8988T (cell line): Measurements from ENCODE around the gene TERT.
A peak's percentile ranks its signal among the peaks of the same experiment; 100 is the strongest.

ENCODE experiments used
- DNase-seq: peaks from one replicate; pipeline ENCODE4 v3.0.0; 2011

Gene TERT

DNA sequence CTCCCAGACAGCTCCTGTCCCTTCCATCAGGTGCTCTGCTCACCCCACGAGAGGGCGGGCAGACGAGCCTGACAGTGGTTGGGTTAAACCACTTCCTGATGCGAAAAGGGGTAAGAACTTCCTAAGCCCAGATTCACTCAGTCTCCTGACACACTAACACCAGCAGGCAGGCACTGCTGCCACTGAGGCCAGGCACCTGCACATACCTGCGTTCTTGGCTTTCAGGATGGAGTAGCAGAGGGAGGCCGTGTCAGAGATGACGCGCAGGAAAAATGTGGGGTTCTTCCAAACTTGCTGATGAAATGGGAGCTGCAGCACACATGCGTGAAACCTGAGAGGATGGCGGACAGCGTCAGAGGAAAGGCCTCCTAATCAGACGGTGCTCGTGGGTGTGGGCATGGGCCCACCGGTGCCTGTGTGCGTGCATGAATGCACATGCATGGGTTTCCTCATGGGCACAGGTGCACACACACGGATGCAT is 39.7 kb downstream of the TERT start:
- peak; percentile 48 for DNase-seq

GRCh38 chr5:1254196-1254595 is 40.7 kb downstream of the TERT start:
- DNase-seq: no peak

DNA sequence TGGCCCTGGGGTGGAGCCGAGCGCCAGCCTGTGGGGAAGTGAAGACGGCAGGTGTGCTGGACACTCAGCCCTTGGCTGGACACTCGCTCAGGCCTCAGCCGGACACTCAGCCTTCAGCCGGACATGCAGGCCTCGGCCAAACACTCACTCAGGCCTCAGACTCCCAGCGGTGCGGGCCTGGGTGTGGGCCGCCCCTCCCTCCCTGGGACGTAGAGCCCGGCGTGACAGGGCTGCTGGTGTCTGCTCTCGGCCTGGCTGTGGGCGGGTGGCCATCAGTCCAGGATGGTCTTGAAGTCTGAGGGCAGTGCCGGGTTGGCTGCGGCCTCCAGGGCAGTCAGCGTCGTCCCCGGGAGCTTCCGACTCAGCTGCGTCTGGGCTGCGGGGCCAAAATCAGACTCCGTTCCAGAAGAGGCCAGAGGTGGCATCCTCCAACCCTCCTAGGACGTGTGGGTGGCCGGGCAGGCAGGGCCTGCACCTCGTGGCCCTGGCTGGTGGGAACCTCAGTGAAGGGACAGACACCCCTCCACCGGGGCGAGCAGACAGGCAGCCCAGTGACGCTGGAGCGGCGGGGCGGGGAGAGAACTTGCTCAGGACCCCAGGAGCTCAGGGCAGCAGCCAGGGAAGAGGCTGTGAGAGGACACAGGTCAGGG is 41.3 kb downstream of the TERT start:
- no peak for DNase-seq

DNA sequence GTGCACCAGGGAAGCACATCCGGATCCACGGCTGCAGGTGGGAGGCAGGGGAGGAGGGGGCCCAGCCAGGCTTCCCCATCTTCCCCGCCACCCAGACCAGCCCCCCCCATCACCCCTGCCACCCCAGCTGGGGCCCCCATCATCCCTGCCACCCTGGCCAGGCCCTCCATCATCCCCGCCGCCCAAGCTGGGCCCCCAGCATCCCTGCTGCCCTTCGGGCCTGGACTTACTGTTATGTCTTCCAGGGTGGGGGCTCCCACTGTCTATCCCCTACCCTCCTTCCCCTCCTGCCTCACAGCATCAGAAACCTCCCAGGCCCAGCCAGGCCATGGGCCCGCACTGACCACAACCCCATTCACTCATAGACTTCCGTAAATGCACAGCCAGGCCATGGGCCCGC is 42.2 kb downstream of the TERT start:
- DNase-seq: peak; percentile 34

GRCh38 chr5:1251678-1252580 is 42.9 kb downstream of the TERT start:
- DNase-seq: no peak

- DNase-seq: no peak
These were observed 45.2 kb downstream of the TERT start for GRCh38 chr5:1249366-1250280.

GRCh38 chr5:1247811-1248210 is 47.1 kb downstream of the TERT start:
- no peak for DNase-seq

DNA sequence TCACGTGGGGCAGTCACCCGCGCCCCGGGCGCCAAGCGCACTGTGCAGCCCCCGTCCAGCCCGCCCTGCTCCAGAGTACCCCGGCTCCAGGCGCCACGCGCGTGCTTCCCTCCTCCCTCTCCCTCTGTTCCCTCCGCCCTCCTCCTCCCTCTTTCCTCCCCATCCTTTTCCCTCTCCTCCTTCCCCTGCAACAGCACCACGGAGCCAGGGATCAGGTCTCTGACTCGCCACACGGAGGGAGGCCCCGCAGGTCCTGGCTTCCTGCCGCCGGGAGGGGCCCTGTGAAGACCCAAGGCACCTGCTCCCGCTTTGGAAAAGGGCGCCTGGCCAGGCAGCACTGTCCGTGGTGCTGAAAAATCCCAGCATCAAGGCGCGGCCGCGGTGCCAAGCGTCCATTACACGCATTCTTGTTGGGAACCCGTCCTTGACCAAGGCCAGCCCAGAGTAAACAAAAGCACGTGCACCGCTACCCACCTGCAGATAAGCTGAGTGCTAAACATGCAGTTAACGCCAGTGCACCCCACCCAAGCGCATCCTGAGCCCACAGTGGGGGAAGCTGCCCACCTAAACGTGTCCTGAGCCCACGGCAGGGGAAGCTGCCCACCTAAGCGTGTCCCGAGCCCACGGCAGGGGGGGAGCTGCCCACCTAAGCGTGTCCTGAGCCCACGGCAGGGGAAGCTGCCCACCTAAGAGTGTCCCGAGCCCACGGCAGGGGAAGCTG is 48.0 kb downstream of the TERT start:
- peak; percentile 81 for DNase-seq

- no peak for DNase-seq
These were observed 48.8 kb downstream of the TERT start for GRCh38 chr5:1245905-1246576.

- DNase-seq: peak; percentile 98
These were observed 49.9 kb downstream of the TERT start for GRCh38 chr5:1244976-1245375.

- DNase-seq: peak; percentile 50
These were observed 50.6 kb downstream of the TERT start for GRCh38 chr5:1244255-1244654.

DNA sequence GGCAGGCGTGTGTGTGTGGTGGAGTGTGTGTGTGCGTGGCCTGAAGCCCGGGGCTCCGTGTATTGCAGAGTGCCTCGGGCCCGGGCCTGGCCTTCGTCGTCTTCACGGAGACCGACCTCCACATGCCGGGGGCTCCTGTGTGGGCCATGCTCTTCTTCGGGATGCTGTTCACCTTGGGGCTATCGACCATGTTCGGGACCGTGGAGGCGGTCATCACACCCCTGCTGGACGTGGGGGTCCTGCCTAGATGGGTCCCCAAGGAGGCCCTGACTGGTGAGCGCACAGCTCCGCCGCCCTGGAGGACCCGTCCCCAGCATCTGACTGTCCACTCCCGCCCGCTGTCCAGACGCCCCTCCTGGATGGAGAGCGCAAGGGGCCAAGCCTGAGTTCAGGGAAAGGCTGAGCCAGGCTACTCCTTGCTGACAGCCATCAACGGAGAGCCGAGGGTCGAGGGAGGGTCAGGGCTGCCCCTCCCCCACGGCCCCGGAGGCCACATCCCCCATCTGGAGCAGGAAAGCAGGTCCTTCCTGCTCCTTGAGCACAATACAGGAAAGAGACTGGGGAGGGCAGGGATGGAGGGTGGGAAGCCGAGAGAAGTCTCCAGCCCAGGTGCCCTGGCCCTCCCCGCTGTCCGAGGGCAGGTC is 51.3 kb downstream of the TERT start:
- peak; percentile 60 for DNase-seq

- peak; percentile 56 for DNase-seq
These were observed 52.0 kb downstream of the TERT start for GRCh38 chr5:1242733-1243486.

DNA sequence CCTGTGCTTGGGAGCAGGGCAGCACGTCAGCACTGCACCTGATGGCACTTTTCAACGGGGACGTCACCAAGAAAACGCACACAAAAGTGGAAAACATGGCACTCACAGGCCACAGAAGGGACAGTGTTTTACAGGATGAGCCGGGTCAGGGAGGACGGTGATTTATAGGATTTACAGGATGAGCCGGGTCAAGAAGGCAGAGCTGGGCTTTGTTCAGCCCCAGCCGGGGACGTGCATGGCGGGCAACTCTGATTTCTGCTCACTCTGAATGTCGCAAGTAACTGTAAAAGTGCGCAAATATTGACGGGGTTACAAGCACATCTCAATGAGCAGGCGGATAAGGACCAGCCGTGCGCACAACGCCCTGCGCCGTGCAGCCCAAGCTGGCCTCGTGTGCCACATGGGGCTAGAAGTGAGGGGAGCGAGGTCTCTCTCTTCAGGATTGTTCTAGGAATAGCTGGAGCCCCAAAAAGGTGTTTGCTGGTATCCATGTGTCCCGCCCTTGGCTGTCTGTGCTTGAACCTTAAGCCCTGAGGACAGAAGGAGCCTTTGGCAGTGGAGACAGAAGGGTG is 53.3 kb downstream of the TERT start:
- DNase-seq: peak; percentile 37

GRCh38 chr5:1240496-1241260 is 54.2 kb downstream of the TERT start:
- peak; percentile 54 for DNase-seq

GRCh38 chr5:1239505-1240251 is 55.2 kb downstream of the TERT start:
- DNase-seq: peak; percentile 32

DNA sequence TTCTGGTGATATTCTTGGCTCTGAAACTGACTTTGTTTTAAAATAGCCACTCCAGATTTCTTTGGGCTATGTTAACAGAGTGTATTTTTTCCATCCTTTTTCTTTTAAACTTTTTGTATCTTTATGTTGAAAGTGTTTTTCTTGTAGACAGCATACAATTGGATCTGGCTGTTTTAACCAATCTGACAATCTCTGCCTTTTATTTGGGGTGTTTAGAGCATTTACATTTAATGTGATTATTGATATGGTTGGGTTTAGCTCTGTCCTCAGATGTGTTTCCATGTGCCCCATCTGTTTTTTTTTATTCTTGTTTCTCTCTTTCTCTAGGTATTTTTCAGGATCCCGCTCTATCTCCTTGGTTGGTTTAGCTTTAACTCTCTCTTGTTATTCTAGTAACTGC is 59.0 kb downstream of the TERT start:
- DNase-seq: no peak

DNA sequence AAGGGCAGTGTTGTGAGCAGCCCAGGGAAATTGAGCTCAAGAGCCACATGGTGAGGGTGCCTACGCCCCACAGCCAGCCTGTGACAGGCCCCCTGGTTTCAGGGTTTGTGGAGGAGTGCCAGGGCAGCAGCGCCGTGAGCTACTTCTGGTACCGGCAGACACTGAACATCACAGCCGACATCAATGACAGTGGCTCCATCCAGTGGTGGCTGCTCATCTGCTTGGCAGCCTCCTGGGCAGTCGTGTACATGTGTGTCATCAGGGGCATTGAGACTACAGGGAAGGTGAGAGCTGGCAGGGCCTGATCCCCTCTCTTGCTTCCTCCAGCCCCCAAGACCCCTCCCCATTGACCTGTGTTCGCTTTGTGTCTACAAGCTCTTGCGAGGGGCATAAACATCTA is 59.5 kb downstream of the TERT start:
- no peak for DNase-seq

DNA sequence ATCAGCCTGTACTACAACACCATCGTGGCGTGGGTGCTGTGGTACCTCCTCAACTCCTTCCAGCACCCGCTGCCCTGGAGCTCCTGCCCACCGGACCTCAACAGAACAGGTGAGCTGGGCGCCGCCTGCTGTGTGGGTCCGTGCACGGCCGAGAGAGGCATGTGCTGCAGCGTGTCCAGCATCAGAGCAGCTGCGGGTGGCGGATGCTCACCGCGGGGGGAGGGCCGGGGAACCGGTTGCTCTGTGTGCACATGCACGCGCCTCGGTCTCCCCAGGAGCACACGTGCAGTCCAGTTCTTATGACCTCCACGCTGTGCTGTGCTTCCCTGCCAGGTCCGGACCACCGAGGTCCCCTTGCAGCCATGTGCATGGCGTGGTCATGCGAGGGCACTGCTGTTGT is 62.1 kb downstream of the TERT start:
- no peak for DNase-seq
